ENCODE measurements around the gene CCDC50. TPM values are rescaled to one million over a fixed set of nuclear protein-coding genes. Genes with fewer than 3 reads are reported as not detected.
A peak's percentile ranks its signal among the peaks of the same experiment; 100 is the strongest.

The CCDC50 gene
- total RNA-seq, 1 experiment from 2014 or later: 77.2 TPM

DNA sequence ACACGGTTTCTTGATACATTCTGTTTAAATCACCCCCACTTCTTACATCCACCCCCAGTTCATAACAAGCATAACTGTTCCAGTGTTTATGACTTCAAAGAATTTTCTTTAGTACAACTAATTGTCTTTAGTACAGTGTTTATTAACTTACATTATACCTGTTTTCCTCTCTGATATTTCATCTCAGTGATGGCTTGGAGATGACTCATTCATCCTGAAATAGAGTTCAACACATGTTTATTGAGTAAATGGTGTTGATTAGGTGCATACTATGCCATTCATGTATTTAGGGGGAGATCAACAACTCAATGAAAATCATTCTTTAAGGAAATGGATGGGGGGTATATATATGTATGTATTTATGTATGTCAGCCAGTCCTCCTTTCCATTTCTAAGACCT lies 22.8 kb downstream of the CCDC50 start:
- CTCF ChIA-PET: no interaction called here

GRCh38 chr3:191353022-191353777 lies 24.0 kb downstream of the CCDC50 start:
- peaks cover 60% of the 10 kb centered on the region for H3K4me1 ChIP-seq (ENCODE audit: insufficient read depth, low read length, poor library complexity, severe bottlenecking)
- intact Hi-C loops (cut with micrococcal nuclease; ENCODE audit: unreplicated experiment): no loop called here
- POLR2A ChIA-PET (ENCODE audit: low non-redundant PET): no interaction called here

More for the DNA sequence above, 22.8 kb downstream of the CCDC50 start:
- H3K4me3 ChIP-seq (ENCODE audit: low read depth, low read length, poor library complexity, severe bottlenecking): no peak overlapping the region
- no TSS peak for BruUV-seq (replicated peaks)
- no peaks in the 10 kb centered on the region for H3K9me3 ChIP-seq (ENCODE audit: low read depth, low read length, poor library complexity, severe bottlenecking)
- intact Hi-C loops (cut with micrococcal nuclease; ENCODE audit: unreplicated experiment): no loop called here
- DNase-seq (ENCODE audit: low spot score): no peak
- no peak overlapping the region for H3K27ac ChIP-seq (ENCODE audit: low read depth, low read length, poor library complexity, severe bottlenecking)
- H3K36me3 ChIP-seq (ENCODE audit: insufficient read depth, low read length, poor library complexity, severe bottlenecking): no peaks in the 10 kb centered on the region
- peaks cover 63% of the 10 kb centered on the region for H3K4me1 ChIP-seq (ENCODE audit: insufficient read depth, low read length, poor library complexity, severe bottlenecking)
- no peak for TF ChIP-seq EZH2 (IDR thresholded peaks at IDR 0.05; ENCODE audit: borderline replicate concordance, low read depth, low read length, poor library complexity, severe bottlenecking)
- no peak for TF ChIP-seq CTCF (conservative IDR thresholded peaks at IDR 0.05; ENCODE audit: low read depth, low read length)
- H3K27me3 ChIP-seq (replicated peaks; ENCODE audit: insufficient read depth, low read depth, low read length, poor library complexity): no peaks in the 10 kb centered on the region
- POLR2A ChIA-PET (ENCODE audit: low non-redundant PET): no interaction called here

DNA sequence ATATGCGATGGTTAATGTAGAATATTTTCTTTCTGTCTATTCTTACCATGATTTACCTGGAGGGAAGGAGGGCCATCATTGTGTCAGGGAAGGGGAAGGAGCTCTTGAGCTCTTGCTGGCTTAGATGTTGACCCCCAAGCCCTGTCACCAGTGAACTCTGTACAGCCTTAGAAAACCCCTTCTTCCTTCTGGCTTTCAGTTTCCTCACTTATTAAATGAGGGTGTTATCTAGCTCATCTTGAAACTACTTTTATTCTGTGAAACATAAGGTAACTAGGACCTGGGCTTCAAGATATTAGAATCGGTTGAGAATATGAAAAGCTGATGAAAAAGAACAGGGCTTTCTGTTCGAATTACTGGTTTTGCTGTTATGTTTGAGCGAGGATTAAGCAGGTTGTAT lies 26.2 kb downstream of the CCDC50 start:
- Histone ChIP-seq H3K36me3 (ENCODE audit: insufficient read depth, low read length, poor library complexity, severe bottlenecking) (peaks cover 9% of the 10 kb centered on the region), H3K9me3 (ENCODE audit: low read depth, low read length, poor library complexity, severe bottlenecking) (no peaks in the 10 kb centered on the region), H3K4me3 (ENCODE audit: low read depth, low read length, poor library complexity, severe bottlenecking) (no peak overlapping the region), H3K4me1 (ENCODE audit: insufficient read depth, low read length, poor library complexity, severe bottlenecking) (peaks cover 44% of the 10 kb centered on the region), H3K27ac (ENCODE audit: low read depth, low read length, poor library complexity, severe bottlenecking) (no peak overlapping the region), H3K27me3 (replicated peaks; ENCODE audit: insufficient read depth, low read depth, low read length, poor library complexity) (no peaks in the 10 kb centered on the region)
- intact Hi-C loops (cut with micrococcal nuclease; ENCODE audit: unreplicated experiment): no loop called here
- POLR2A ChIA-PET (ENCODE audit: low non-redundant PET): interaction anchor here (1.1 kb wide), 1 partner anchor 12 kb away, joined by 4 read pairs; no protein-coding TSS in a partner anchor
- CTCF ChIA-PET: no interaction called here
- DNase-seq (ENCODE audit: low spot score): no peak
- BruUV-seq (replicated peaks): no TSS peak
- no peak for TF ChIP-seq CTCF (conservative IDR thresholded peaks at IDR 0.05; ENCODE audit: low read depth, low read length)
- no peak for TF ChIP-seq EZH2 (IDR thresholded peaks at IDR 0.05; ENCODE audit: borderline replicate concordance, low read depth, low read length, poor library complexity, severe bottlenecking)

More at GRCh38 chr3:191353022-191353777, 24.0 kb downstream of the CCDC50 start:
- no peak for TF ChIP-seq CTCF (conservative IDR thresholded peaks at IDR 0.05; ENCODE audit: low read depth, low read length)
- TF ChIP-seq EZH2 (IDR thresholded peaks at IDR 0.05; ENCODE audit: borderline replicate concordance, low read depth, low read length, poor library complexity, severe bottlenecking): no peak
- peak overlapping the region; percentile 51 for H3K27ac ChIP-seq (ENCODE audit: low read depth, low read length, poor library complexity, severe bottlenecking)
- H3K36me3 ChIP-seq (ENCODE audit: insufficient read depth, low read length, poor library complexity, severe bottlenecking): no peaks in the 10 kb centered on the region
- DNase-seq (ENCODE audit: low spot score): peak; percentile 37
- no peak overlapping the region for H3K4me3 ChIP-seq (ENCODE audit: low read depth, low read length, poor library complexity, severe bottlenecking)
- BruUV-seq (replicated peaks): no TSS peak
- H3K9me3 ChIP-seq (ENCODE audit: low read depth, low read length, poor library complexity, severe bottlenecking): no peaks in the 10 kb centered on the region
- H3K27me3 ChIP-seq (replicated peaks; ENCODE audit: insufficient read depth, low read depth, low read length, poor library complexity): no peaks in the 10 kb centered on the region
- CTCF ChIA-PET: no interaction called here
